AG09319 (cell line): ENCODE data around the gene PRPS2.

Experiments
- DNase-seq: peaks from one replicate; pipeline ENCODE4 v3.0.0-alpha.2; 2010; ENCODE audit warnings: low read depth; ENCODE audit errors: extremely low read depth
- TF ChIP-seq, protein P1 (sequence below): IDR thresholded peaks from 2 replicates; pipeline ENCODE4 v1.5.1; 2011; ENCODE audit warnings: low read depth, mild to moderate bottlenecking, inconsistent platforms, low read length, moderate library complexity

PRPS2 gene

DNA sequence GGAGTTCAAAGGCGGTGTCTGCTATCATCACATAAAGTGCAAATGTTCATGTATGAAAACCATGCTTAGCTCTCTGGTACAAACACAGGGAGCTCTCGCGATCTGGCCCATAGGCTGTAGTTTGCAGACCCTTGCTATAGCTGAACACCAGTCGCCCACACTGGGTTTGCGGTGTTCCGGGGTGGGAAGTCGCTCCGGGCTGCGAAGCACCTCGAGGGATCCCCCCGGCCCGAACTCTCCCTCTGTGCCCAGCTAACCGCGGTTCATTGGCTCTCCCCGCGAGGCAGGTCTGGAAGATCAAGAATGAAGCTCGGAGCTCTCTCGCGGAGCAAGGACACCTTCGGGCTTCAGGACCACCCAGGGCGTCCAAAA is 341 bp upstream of the PRPS2 start:
- DNase-seq, result no peak
- TF ChIP-seq, protein P1, sequence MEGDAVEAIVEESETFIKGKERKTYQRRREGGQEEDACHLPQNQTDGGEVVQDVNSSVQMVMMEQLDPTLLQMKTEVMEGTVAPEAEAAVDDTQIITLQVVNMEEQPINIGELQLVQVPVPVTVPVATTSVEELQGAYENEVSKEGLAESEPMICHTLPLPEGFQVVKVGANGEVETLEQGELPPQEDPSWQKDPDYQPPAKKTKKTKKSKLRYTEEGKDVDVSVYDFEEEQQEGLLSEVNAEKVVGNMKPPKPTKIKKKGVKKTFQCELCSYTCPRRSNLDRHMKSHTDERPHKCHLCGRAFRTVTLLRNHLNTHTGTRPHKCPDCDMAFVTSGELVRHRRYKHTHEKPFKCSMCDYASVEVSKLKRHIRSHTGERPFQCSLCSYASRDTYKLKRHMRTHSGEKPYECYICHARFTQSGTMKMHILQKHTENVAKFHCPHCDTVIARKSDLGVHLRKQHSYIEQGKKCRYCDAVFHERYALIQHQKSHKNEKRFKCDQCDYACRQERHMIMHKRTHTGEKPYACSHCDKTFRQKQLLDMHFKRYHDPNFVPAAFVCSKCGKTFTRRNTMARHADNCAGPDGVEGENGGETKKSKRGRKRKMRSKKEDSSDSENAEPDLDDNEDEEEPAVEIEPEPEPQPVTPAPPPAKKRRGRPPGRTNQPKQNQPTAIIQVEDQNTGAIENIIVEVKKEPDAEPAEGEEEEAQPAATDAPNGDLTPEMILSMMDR, result no peak

GRCh38 chrX:12792711-12793110 is 1.5 kb downstream of the PRPS2 start:
- TF ChIP-seq, protein P1, result no peak
- no peak for DNase-seq

DNA sequence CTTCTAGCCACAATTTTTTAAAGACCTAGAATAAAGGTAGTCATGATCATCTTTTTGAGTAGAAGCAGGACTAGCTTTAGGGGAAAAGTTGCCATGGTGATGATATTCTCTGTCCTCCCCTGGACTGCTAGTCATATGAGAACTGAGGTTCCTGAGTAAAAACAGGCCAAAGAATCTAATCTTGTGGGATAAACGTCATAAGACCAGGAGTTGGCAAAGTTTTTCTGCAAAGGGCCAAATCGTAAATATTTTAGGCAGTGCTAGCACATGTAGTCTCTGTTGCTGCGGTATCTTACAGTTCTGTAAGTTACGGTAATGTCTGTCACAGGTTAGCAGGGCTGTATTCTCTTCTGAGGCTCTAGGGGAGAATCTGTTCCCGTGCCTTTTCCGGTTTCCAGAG is 3.4 kb downstream of the PRPS2 start:
- DNase-seq, result no peak
- TF ChIP-seq, protein P1, result no peak

DNA sequence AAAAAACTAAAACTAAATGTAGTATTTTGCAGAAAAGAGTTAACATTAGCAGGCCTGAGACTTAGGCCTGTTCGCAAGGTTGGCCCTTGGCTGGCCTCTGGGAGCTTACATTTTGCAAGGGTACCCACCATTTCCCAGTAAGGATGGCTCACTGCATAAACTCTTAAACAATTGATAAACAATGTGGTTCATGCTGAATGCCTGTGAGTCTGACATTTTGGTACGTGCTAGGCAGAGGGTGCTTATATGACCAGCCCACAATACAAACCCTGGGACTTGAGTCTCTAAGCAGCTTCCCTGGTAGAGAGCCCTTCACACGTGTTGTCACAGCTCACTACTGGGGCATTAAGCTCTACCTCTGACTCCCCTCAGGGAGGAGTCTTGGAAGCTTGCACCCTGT is 7.4 kb downstream of the PRPS2 start:
- peak; percentile 19 for DNase-seq
- TF ChIP-seq, protein P1, result no peak

GRCh38 chrX:12799118-12799517 is 7.9 kb downstream of the PRPS2 start:
- TF ChIP-seq, protein P1, result no peak
- DNase-seq, result no peak

- TF ChIP-seq, protein P1, result no peak
- DNase-seq, result no peak
Measured at GRCh38 chrX:12802741-12803140, 11.5 kb downstream of the PRPS2 start.

DNA sequence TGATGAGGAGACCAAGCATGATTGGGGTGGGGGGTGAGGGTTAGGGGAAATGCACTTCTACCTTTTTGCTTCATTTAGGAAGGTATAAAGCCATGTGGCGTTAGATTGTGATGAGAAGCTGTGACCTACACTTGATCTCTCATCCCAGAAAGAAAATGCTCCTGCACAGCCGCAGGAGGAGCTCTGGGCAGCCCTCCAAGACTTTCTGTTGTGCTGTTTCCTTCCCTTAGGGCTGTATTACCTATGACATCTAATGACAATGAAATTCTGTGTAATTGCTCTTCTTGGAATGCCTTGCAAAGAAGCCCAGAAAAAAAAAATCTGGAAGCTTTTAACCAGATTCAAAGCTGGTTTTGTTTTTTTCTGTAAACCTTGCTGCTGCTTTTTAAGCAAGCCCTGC is 13.4 kb downstream of the PRPS2 start:
- TF ChIP-seq, protein P1, result no peak
- DNase-seq, result peak; percentile 23

DNA sequence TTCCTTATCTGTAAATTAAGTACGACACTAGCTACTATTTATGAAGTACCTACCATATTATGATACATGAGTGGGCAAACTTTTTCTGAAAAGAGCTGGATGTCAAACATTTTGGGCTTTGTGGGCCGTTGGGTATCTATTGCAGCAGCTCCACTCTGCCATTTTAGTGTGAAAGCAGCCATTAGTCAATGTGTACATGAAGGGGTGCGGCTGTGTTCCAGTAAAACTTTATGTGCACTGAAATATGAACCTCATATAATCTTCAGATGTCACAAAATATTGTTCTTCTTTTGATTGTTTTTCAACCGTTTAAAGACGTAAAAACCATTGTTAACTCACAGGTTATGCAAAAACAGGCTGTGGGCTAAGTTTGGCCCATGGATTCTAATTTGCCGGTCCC is 14.1 kb downstream of the PRPS2 start:
- DNase-seq, result no peak
- TF ChIP-seq, protein P1, result no peak
